GM13977 (cell line): ENCODE data around the gene DAPP1.

ENCODE experiments used
- DNase-seq: peaks from one replicate; pipeline ENCODE4 v3.0.0; 2012; ENCODE audit warnings: low spot score
- in situ Hi-C: fragments of 300-500 bp; cut with MboI; formaldehyde crosslinking; loops from one replicate; pipeline ENCODE4 v1.12.0; 2022; ENCODE audit warnings: low sequenced_read_pairs, low pct_unique_long_range_greater_than_20kb, mixed read lengths, inconsistent platforms; ENCODE audit not compliant: unreplicated experiment
- TF ChIP-seq, protein P1 (sequence below): IDR thresholded peaks from 2 replicates; pipeline ENCODE4 v1.5.1; 2012; ENCODE audit warnings: mild to moderate bottlenecking, control low read depth; ENCODE audit not compliant: insufficient read depth; ENCODE audit errors: extremely low read depth, missing control alignments

The DAPP1 gene

DNA sequence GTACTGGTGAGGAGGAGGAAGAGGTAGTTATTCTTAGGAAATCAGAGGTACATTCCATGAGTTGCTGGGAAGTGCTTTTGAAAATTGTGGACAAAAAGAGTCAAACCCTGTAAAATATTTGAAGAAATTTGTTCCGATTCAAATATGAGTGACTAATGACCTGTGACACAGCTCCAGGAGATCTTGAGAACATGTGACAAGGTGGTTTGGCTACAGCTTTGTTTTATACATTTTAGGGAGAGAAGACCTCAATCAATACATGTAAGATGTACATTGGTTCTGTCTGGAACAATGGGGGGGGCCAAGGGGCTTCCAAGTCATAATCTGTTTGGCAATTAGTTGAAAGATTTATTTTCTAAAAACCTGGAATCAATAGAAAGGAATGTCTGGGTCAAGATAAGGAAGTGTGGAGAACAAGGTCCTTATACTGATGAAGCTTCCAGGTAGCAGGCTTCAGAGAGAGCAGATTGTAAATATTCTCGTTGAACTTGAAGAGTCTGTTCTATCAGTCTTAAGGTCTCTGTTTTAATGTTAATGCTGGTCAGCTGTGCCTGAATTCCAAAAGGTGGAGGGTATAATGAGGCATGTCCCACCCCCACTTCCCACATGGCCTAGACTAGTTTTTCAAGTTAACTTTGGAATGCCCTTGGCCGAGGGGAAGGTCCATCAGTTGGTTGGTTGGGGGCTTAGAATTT, 15.5 kb upstream of the DAPP1 start:
- in situ Hi-C loops, result no loop called here
- DNase-seq, result no peak
- TF ChIP-seq, protein P1, sequence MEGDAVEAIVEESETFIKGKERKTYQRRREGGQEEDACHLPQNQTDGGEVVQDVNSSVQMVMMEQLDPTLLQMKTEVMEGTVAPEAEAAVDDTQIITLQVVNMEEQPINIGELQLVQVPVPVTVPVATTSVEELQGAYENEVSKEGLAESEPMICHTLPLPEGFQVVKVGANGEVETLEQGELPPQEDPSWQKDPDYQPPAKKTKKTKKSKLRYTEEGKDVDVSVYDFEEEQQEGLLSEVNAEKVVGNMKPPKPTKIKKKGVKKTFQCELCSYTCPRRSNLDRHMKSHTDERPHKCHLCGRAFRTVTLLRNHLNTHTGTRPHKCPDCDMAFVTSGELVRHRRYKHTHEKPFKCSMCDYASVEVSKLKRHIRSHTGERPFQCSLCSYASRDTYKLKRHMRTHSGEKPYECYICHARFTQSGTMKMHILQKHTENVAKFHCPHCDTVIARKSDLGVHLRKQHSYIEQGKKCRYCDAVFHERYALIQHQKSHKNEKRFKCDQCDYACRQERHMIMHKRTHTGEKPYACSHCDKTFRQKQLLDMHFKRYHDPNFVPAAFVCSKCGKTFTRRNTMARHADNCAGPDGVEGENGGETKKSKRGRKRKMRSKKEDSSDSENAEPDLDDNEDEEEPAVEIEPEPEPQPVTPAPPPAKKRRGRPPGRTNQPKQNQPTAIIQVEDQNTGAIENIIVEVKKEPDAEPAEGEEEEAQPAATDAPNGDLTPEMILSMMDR, result no peak

DNA sequence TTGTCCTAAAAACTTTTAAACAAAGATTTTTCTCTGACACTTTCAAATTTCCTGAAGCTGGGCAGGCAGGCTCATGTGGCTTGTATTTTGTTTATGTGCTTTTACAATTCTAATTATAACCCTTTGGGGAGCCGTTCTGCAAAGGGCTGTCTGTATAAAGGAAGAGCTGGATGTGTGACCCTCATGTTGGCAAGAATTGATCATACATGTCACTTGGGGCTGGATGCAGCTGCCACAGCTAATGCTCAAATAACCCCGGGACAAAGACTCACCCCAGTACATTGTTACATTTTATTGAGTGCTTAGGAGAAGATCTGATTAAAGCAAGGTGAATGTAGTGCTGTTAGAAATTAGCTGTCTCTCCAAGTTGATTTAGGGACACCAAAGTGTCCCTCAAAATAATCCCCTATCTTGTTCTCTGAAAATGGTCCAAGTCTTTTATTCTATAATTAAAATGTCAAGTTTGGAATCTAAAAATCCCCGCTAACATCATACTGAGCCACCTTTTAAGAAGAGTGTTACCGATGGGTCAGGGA, 13.0 kb upstream of the DAPP1 start:
- in situ Hi-C loops, result no loop called here
- DNase-seq, result no peak
- TF ChIP-seq, protein P1, result no peak

DNA sequence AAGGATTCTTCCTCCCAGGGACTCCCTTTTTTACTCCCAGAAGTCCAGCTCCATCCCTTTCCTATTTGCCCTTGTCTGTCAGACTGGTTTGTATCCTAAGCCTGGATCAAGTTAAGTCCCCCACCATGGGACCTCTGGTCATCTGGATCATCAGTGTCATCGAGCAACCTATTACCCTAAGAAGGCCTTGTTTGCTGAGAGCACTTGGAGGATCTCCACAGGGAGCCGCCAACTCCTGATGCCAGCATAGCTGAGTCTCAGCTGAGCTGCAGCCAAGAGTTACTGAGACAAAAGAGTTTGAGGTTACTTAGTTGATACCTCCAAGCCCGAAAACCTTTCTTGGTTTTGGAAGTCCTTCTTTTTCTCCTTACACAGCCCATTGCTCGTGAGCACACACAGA, 10.1 kb upstream of the DAPP1 start:
- no peak for DNase-seq
- in situ Hi-C loops, result no loop called here
- TF ChIP-seq, protein P1, result no peak

DNA sequence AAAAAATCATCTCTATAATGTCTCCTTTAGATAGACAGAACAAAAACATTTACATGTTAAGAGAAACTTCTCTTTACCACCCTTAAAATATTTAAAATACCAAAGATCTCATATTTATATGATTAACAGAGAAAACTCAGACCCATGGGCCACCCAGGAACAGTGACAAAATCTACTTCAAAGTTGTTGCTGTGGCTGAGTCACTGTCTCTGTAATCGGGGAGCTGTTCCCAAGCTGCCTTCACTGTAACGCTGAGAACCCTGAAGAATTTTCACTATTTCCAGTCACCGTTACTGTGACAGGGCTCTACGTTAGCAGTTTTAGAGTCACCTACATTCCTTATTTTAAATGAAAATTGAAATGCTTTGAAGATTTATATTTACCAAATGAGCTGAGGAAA, 9.0 kb upstream of the DAPP1 start:
- TF ChIP-seq, protein P1, result no peak
- in situ Hi-C loops, result no loop called here

DNA sequence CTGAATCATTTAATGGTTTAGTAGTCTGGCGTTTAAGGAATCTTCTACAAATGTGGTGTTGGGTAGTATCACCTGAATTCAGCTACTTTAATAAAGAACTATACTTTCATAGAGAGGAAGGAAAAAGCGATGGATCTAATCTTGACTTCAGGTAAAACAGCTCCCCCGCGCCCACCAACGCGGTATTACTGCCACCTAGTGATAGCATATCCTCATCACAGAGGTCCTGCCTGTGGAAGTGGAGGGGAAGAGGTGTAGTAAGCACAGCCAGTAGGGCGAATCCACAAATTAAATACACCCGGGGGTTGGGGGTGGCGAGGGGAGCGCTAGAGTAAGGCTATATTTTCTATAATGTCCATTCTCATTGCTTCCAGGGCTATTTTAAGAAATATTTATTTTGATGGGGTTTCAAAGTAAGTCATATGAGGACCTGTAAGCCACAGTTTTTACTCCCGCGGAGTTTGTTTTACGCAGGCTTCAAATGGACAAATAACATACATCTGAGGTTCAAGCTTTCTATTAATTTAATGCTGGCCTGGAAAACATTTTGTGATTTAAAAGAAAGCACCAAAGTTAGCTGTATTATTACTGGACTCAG, 8.3 kb upstream of the DAPP1 start:
- in situ Hi-C loops, result no loop called here
- TF ChIP-seq, protein P1, result peak; percentile 86

More for the DNA sequence above, 9.0 kb upstream of the DAPP1 start:
- no peak for DNase-seq

DNA sequence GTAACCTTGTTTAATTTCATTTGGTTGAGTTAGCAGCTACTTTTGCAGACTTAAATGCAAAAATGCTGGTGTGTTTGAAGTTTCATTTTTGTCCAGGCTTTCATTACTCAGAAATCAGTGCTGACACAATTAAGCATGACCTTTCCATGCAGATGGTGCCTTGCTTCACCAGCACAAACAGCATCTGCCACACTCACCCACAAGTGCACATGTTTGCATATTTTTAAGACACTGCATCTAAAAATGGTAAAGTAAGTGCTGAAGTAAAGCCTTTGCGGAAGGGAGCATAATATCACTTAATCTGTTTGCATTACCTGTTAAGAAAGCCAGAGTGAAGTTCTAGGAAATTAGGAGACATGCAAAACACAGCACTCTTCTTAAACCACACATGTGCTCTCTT, 7.3 kb upstream of the DAPP1 start:
- DNase-seq, result no peak
- TF ChIP-seq, protein P1, result no peak
- in situ Hi-C loops, result no loop called here

More for the DNA sequence above, 8.3 kb upstream of the DAPP1 start:
- peak; percentile 49 for DNase-seq
